ENCODE results near the gene PRRG1.
"Not testable (repeated sequence)": the region's sequence is repeated elsewhere in the genome, so short reads cannot be mapped to it uniquely, and the experiment has no call there.

Gene PRRG1

GRCh38 chrX:37407736-37408135, 58.6 kb downstream of the PRRG1 start:
- TF ChIP-seq CTCF (conservative IDR thresholded peaks at IDR 0.05; ENCODE audit: low read depth, low read length) = no peak
- H3K4me3 ChIP-seq (ENCODE audit: low read depth, low read length) = no peak overlapping the region
- no peak for DNase-seq (ENCODE audit: low read depth)

GRCh38 chrX:37409278-37409677, 60.1 kb downstream of the PRRG1 start:
- no peak for DNase-seq (ENCODE audit: low read depth)
- no peak for TF ChIP-seq CTCF (conservative IDR thresholded peaks at IDR 0.05; ENCODE audit: low read depth, low read length)
- H3K4me3 ChIP-seq (ENCODE audit: low read depth, low read length) = no peak overlapping the region

GRCh38 chrX:37420185-37420584, 71.0 kb downstream of the PRRG1 start:
- peak; percentile 25 for DNase-seq (ENCODE audit: low read depth)
- TF ChIP-seq CTCF (conservative IDR thresholded peaks at IDR 0.05; ENCODE audit: low read depth, low read length) = no peak
- no peak overlapping the region for H3K4me3 ChIP-seq (ENCODE audit: low read depth, low read length)

GRCh38 chrX:37420756-37421155, 71.6 kb downstream of the PRRG1 start:
- no peak for TF ChIP-seq CTCF (conservative IDR thresholded peaks at IDR 0.05; ENCODE audit: low read depth, low read length)
- H3K4me3 ChIP-seq (ENCODE audit: low read depth, low read length) = no peak overlapping the region
- peak; percentile 11 for DNase-seq (ENCODE audit: low read depth)

- peak; percentile 50 for DNase-seq (ENCODE audit: low read depth)
- H3K4me3 ChIP-seq (ENCODE audit: low read depth, low read length) = no peak overlapping the region
- no peak for TF ChIP-seq CTCF (conservative IDR thresholded peaks at IDR 0.05; ENCODE audit: low read depth, low read length)
These were observed 74.9 kb downstream of the PRRG1 start for GRCh38 chrX:37424000-37424429.

- no peak overlapping the region for H3K4me3 ChIP-seq (ENCODE audit: low read depth, low read length)
- DNase-seq (ENCODE audit: low read depth) = peak; percentile 42
- TF ChIP-seq CTCF (conservative IDR thresholded peaks at IDR 0.05; ENCODE audit: low read depth, low read length) = no peak
These were observed 76.2 kb downstream of the PRRG1 start for GRCh38 chrX:37425370-37425769.

GRCh38 chrX:37428962-37429361, 79.8 kb downstream of the PRRG1 start:
- not testable (repeated sequence) for H3K4me3 ChIP-seq (ENCODE audit: low read depth, low read length); DNase-seq (ENCODE audit: low read depth)

GRCh38 chrX:37434362-37434761, 85.2 kb downstream of the PRRG1 start:
- DNase-seq (ENCODE audit: low read depth) = peak; percentile 27
- TF ChIP-seq CTCF (conservative IDR thresholded peaks at IDR 0.05; ENCODE audit: low read depth, low read length) = peak; percentile 25
- H3K4me3 ChIP-seq (ENCODE audit: low read depth, low read length) = no peak overlapping the region

All from choroid plexus epithelial cell (primary cell).